Stromal cell of bone marrow (primary cell): ENCODE measurements around the gene HBG2.

Experiments
- DNase-seq: peaks from one replicate; pipeline ENCODE4 v3.0.0-alpha.2; 2012; ENCODE audit warnings: low read depth

Gene HBG2

DNA sequence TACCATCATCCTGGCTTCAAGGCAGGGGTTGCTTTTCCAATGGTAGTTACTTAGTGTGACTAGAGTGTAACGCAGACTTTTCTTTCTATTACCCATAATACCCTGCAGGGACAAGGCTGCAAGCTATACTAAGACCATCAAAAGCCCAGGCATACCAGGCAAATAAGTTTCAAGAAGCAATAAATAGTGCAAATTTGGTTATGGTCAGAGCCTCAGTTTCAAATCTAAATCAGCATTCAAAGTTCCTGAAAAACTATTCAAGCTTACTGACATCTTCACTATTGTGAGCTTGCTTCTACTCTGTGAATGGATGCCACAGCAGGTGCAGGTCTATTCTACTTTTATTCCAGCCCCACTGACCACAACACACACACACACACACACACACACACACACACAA is 25.2 kb downstream of the HBG2 start:
- no peak for DNase-seq

DNA sequence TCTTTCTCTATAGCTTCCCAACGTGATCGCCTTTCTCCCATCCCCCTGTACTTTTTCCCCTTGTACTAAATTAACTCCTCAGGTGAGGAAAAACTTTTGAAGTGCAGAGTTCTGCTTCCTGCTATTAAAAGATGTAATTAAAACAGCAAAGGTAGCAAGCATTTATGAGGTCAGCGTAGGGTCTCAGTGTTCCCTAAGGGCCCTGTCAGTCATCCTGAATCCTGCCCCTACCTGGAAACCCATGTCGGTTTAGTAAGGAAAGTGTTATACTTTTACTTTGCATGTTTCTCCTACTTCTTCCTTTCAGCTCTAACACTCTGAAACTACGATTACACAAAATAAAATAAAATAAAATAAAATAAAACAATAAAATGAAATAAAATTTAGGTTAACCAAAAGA is 26.5 kb downstream of the HBG2 start:
- DNase-seq = no peak

GRCh38 chr11:5227681-5228080 is 26.9 kb downstream of the HBG2 start:
- DNase-seq = no peak

GRCh38 chr11:5226732-5227310 is 27.8 kb downstream of the HBG2 start, which contains the start of gene HBB:
HBB (minus strand) TSS chr11:5227071; CDS start chr11:5227021, 50 bp downstream.
- no peak for DNase-seq

GRCh38 chr11:5225480-5225871 is 29.1 kb downstream of the HBG2 start:
- no peak for DNase-seq

DNA sequence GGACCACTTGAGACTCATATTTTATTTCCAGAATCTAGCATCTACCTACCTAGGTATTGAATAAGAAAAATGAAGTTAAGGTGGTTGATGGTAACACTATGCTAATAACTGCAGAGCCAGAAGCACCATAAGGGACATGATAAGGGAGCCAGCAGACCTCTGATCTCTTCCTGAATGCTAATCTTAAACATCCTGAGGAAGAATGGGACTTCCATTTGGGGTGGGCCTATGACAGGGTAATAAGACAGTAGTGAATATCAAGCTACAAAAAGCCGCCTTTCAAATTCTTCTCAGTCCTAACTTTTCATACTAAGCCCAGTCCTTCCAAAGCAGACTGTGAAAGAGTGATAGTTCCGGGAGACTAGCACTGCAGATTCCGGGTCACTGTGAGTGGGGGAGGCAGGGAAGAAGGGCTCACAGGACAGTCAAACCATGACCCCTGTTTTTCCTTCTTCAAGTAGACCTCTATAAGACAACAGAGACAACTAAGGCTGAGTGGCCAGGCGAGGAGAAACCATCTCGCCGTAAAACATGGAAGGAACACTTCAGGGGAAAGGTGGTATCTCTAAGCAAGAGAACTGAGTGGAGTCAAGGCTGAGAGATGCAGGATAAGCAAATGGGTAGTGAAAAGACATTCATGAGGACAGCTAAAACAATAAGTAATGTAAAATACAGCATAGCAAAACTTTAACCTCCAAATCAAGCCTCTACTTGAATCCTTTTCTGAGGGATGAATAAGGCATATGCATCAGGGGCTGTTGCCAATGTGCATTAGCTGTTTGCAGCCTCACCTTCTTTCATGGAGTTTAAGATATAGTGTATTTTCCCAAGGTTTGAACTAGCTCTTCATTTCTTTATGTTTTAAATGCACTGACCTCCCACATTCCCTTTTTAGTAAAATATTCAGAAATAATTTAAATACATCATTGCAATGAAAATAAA is 29.8 kb downstream of the HBG2 start:
- DNase-seq = no peak

- DNase-seq = no peak
These were observed 30.9 kb downstream of the HBG2 start for GRCh38 chr11:5223686-5224085.

DNA sequence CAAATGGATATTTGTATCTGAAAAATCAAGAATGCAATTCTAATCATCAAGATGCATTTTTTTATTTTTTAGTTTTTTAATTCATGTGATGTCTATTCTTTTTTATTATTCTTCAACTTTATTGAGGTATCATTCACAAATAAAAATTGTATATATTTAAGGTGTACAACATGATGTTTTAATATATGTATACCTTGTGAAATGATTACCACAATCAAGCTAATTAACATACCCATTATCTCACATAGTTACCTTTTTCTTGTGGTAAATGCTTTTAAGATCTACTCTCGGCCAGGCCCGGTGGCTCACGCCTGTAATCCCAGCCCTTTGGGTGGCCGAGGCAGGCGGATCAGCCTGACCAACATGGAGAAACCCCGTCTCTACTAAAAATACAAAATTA is 31.4 kb downstream of the HBG2 start:
- no peak for DNase-seq

GRCh38 chr11:5210376-5210885 is 44.1 kb downstream of the HBG2 start:
- DNase-seq = no peak

GRCh38 chr11:5204787-5205186 is 49.8 kb downstream of the HBG2 start:
- DNase-seq = peak; percentile 58

GRCh38 chr11:5203366-5203765 is 51.2 kb downstream of the HBG2 start:
- DNase-seq = no peak
